ENCODE results near the gene RFWD3.

RFWD3 gene

DNA sequence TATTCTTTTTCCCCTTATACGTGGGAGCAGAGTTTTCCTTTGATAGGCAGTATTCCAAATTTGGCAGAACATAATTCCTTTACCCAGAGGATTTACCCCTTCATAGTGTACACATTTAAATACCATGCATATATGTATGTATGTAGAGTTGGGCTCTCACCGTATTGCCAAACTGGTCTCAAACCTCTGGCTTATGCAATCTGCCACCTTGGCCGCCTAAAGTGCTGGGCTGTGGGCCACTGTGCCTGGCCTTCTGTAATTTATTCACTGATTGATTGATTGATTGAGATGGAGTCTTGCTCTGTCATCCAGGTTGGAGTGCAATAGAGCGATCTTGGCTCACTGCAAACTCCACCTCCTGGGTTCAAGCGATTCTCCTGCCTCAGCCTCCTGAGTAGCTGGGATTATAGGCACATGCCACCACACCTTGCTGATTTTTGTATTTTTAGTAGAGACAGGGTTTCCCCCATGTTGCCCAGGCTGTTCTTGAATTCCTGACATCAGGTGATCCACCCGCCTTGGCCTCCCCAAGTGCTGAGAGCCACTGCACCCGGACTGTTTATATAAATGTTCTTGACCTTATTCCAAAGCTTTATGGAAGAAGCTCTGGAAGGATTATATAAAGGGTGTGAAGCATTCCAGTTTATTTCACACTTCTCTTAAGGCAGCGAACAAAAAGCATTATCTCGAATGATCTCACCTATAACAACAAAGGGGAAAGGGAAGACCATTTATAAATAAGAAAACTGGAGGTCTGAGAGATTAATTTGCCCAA is 74.6 kb downstream of the RFWD3 start:
- peaks cover 0 to 3% (median 0%) of the 10 kb centered on the region in 5 donors for H3K36me3 ChIP-seq (ENCODE audit: control insufficient read depth in 5 of 5, insufficient read depth in 5 of 5, low read length in 5 of 5)
- H3K27me3 ChIP-seq (ENCODE audit: control insufficient read depth in 5 of 5, insufficient read depth in 4 of 5, low read length in 5 of 5): no peaks in the 10 kb centered on the region
- no peak overlapping the region for H3K27ac ChIP-seq (ENCODE audit: low read depth, low read length)
- H3K9me3 ChIP-seq (ENCODE audit: control insufficient read depth in 5 of 5, low read length in 5 of 5): no peaks in the 10 kb centered on the region
- no peak overlapping the region for H3K4me3 ChIP-seq (ENCODE audit: low read depth in 1 of 5, low read length in 5 of 5)
- H3K9ac ChIP-seq (ENCODE audit: low read length in 5 of 5): no peak overlapping the region
- peaks cover 0 to 4% (median 3%) of the 10 kb centered on the region in 5 donors for H3K4me1 ChIP-seq (ENCODE audit: control insufficient read depth in 5 of 5, insufficient read depth in 5 of 5, low read length in 5 of 5)

DNA sequence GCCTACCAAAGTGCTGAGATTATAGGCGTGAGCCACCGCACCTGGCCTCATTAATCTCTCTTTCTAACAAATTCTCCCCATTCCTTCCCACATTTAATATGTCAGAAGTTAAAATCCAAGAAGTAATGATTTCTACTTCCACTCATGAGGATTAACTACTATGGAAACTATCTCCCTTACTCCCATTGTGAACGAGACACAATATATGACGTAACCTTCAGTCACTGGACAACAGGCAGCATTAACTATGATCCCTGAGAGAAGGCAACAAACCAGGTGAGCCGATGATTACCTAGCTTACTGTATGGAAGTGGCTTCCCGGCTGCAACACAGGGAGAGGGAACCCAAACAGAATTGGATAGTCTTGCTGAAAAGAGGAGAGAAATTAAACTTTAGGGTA is 79.7 kb downstream of the RFWD3 start:
- peaks cover 0 to 9% (median 2%) of the 10 kb centered on the region in 5 donors for H3K4me1 ChIP-seq (ENCODE audit: control insufficient read depth in 5 of 5, insufficient read depth in 5 of 5, low read length in 5 of 5)
- H3K4me3 ChIP-seq (ENCODE audit: low read depth in 1 of 5, low read length in 5 of 5): no peak overlapping the region
- no peaks in the 10 kb centered on the region for H3K9me3 ChIP-seq (ENCODE audit: control insufficient read depth in 5 of 5, low read length in 5 of 5)
- H3K9ac ChIP-seq (ENCODE audit: low read length in 5 of 5): no peak overlapping the region
- H3K27ac ChIP-seq (ENCODE audit: low read depth, low read length): no peak overlapping the region
- H3K36me3 ChIP-seq (ENCODE audit: control insufficient read depth in 5 of 5, insufficient read depth in 5 of 5, low read length in 5 of 5): no peaks in the 10 kb centered on the region
- no peaks in the 10 kb centered on the region for H3K27me3 ChIP-seq (ENCODE audit: control insufficient read depth in 5 of 5, insufficient read depth in 4 of 5, low read length in 5 of 5)

DNA sequence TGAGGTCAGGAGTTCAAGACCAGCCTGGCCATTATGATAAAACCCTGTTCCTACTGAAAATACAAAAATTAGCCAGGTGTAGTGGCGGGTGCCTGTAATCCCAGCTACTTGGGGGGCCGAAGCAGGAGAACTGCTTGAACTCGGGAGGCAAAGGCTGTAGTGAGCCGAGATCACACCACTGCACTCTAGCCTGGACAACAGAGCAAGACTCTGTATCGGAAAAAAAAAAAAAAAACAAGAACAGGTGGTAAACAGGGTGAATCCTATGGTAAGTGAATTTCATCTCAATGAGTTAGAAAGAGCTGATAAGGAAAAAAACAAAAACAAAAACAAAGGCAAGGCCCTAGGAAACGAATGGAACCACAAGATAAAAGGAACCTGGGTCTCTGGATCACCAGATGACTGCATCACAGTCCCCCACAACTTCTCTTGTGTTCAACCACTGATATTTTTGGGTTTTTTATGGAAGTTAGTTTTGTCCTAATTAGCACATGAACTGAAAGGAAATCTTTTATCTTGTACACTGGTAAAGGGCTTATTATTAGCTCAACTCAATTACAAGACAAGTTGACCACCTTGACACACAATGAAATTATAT is 80.7 kb downstream of the RFWD3 start:
- Histone ChIP-seq H3K36me3 (ENCODE audit: control insufficient read depth in 5 of 5, insufficient read depth in 5 of 5, low read length in 5 of 5) (no peaks in the 10 kb centered on the region), H3K27me3 (ENCODE audit: control insufficient read depth in 5 of 5, insufficient read depth in 4 of 5, low read length in 5 of 5) (no peaks in the 10 kb centered on the region), H3K9me3 (ENCODE audit: control insufficient read depth in 5 of 5, low read length in 5 of 5) (no peaks in the 10 kb centered on the region), H3K4me1 (ENCODE audit: control insufficient read depth in 5 of 5, insufficient read depth in 5 of 5, low read length in 5 of 5) (peaks cover 0 to 13% (median 2%) of the 10 kb centered on the region in 5 donors), H3K27ac (ENCODE audit: low read depth, low read length) (no peak overlapping the region), H3K4me3 (ENCODE audit: low read depth in 1 of 5, low read length in 5 of 5) (no peak overlapping the region), H3K9ac (ENCODE audit: low read length in 5 of 5) (no peak overlapping the region)

DNA sequence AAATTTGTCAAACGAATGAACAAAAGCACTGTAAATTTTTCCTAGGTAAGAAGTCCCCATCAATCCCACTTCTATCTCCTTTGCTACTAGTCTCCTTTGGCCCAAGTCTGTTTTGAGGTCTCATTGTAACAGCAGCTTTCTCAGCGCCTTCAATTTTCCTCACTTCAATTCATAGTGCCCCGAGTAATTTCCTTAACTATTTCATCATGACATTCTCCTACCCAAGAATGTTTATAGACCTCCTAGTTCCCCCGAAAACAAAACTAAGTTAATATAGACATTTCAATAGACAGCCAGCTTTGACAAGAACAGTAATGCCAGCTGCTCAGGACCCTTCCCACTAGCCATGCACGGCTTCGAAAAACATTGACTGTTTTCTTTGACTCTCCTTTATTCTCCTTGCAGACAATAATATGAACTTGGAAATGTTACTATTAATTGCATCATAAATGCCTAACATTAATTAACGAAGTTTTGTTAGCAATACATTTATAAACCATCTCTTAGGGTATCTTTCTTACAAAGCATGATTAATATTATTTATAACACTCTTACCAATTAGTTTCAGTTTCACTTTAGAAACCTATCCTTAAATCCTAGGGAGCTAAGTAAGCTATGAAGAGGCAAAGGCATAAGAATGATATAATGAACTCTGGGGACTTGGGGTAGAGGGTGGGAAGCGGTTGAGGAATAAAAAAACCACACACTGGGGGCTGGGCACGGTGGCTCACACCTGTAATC is 82.6 kb downstream of the RFWD3 start:
- H3K9me3 ChIP-seq (ENCODE audit: control insufficient read depth in 5 of 5, low read length in 5 of 5): no peaks in the 10 kb centered on the region
- H3K4me3 ChIP-seq (ENCODE audit: low read depth in 1 of 5, low read length in 5 of 5): no peak overlapping the region
- no peaks in the 10 kb centered on the region for H3K36me3 ChIP-seq (ENCODE audit: control insufficient read depth in 5 of 5, insufficient read depth in 5 of 5, low read length in 5 of 5)
- no peak overlapping the region for H3K9ac ChIP-seq (ENCODE audit: low read length in 5 of 5)
- H3K27me3 ChIP-seq (ENCODE audit: control insufficient read depth in 5 of 5, insufficient read depth in 4 of 5, low read length in 5 of 5): no peaks in the 10 kb centered on the region
- no peak overlapping the region for H3K27ac ChIP-seq (ENCODE audit: low read depth, low read length)
- peaks cover 0 to 13% (median 5%) of the 10 kb centered on the region in 5 donors for H3K4me1 ChIP-seq (ENCODE audit: control insufficient read depth in 5 of 5, insufficient read depth in 5 of 5, low read length in 5 of 5)

DNA sequence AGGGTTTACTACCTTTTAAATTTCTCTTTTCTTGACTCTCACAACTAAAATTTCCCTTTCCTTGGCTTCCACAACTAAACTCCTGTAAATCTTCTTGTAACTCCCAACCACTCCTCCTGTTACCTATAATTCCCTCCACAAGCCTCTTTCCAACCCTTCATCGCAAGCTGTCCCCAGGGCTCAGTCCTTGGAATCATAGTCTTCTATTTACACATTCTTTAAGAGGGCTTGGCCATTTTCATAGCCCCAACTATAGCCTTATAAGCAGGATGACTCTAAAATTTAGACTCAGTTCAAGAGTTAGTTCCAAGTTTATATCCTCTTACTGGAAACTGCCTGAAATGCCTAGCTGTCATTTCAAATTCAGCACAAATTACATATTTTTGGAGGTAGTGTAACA is 83.7 kb downstream of the RFWD3 start:
- Histone ChIP-seq H3K27me3 (ENCODE audit: control insufficient read depth in 5 of 5, insufficient read depth in 4 of 5, low read length in 5 of 5) (no peaks in the 10 kb centered on the region), H3K4me3 (ENCODE audit: low read depth in 1 of 5, low read length in 5 of 5) (no peak overlapping the region), H3K27ac (ENCODE audit: low read depth, low read length) (no peak overlapping the region), H3K9me3 (ENCODE audit: control insufficient read depth in 5 of 5, low read length in 5 of 5) (no peaks in the 10 kb centered on the region), H3K9ac (ENCODE audit: low read length in 5 of 5) (no peak overlapping the region), H3K36me3 (ENCODE audit: control insufficient read depth in 5 of 5, insufficient read depth in 5 of 5, low read length in 5 of 5) (no peaks in the 10 kb centered on the region), H3K4me1 (ENCODE audit: control insufficient read depth in 5 of 5, insufficient read depth in 5 of 5, low read length in 5 of 5) (peaks cover 0 to 13% (median 5%) of the 10 kb centered on the region in 5 donors)

DNA sequence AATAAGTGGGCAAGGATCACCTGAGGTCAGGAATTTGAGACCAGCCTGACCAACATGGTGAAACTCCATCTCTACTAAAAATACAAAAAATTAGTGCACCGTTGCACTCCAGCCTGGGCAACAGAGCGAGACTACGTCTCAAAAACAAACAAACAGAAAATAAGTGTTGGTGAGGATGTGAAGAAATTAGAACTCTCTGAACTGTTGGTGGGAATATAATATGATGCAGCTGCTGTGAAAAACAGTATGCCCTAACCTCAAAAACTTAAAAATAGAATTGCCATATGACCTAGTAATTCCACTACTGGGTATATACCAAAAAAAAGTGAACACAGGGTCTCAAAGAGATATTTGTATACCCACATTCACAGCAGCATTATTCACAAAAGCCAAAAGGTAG is 85.8 kb downstream of the RFWD3 start:
- Histone ChIP-seq H3K9ac (ENCODE audit: low read length in 5 of 5) (no peak overlapping the region), H3K27ac (ENCODE audit: low read depth, low read length) (no peak overlapping the region), H3K36me3 (ENCODE audit: control insufficient read depth in 5 of 5, insufficient read depth in 5 of 5, low read length in 5 of 5) (no peaks in the 10 kb centered on the region), H3K27me3 (ENCODE audit: control insufficient read depth in 5 of 5, insufficient read depth in 4 of 5, low read length in 5 of 5) (no peaks in the 10 kb centered on the region), H3K4me3 (ENCODE audit: low read depth in 1 of 5, low read length in 5 of 5) (no peak overlapping the region), H3K4me1 (ENCODE audit: control insufficient read depth in 5 of 5, insufficient read depth in 5 of 5, low read length in 5 of 5) (peaks cover 0 to 13% (median 5%) of the 10 kb centered on the region in 5 donors), H3K9me3 (ENCODE audit: control insufficient read depth in 5 of 5, low read length in 5 of 5) (no peaks in the 10 kb centered on the region)

DNA sequence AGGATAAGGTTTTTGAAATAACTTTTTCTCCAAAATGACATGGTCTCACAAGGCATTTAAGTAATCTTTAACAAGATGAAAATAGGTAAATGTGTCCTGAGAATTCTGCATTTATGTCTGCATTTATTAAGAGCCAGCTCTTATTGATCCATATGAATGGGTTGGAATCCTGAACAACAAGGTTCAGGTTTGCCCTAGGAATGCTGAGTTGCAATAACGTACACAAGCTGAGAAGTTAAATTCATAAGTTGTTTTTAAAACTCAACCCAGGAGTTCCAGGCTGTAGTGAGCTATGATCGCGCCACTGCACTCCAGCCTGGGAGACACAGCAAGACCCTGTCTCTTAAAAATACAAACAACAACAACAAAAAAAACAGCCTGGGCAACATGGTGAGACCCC is 87.8 kb downstream of the RFWD3 start:
- H3K36me3 ChIP-seq (ENCODE audit: control insufficient read depth in 5 of 5, insufficient read depth in 5 of 5, low read length in 5 of 5): no peaks in the 10 kb centered on the region
- H3K27me3 ChIP-seq (ENCODE audit: control insufficient read depth in 5 of 5, insufficient read depth in 4 of 5, low read length in 5 of 5): no peaks in the 10 kb centered on the region
- H3K27ac ChIP-seq (ENCODE audit: low read depth, low read length): no peak overlapping the region
- H3K9ac ChIP-seq (ENCODE audit: low read length in 5 of 5): no peak overlapping the region
- no peak overlapping the region for H3K4me3 ChIP-seq (ENCODE audit: low read depth in 1 of 5, low read length in 5 of 5)
- no peaks in the 10 kb centered on the region for H3K9me3 ChIP-seq (ENCODE audit: control insufficient read depth in 5 of 5, low read length in 5 of 5)
- peaks cover 0 to 13% (median 5%) of the 10 kb centered on the region in 5 donors for H3K4me1 ChIP-seq (ENCODE audit: control insufficient read depth in 5 of 5, insufficient read depth in 5 of 5, low read length in 5 of 5)

DNA sequence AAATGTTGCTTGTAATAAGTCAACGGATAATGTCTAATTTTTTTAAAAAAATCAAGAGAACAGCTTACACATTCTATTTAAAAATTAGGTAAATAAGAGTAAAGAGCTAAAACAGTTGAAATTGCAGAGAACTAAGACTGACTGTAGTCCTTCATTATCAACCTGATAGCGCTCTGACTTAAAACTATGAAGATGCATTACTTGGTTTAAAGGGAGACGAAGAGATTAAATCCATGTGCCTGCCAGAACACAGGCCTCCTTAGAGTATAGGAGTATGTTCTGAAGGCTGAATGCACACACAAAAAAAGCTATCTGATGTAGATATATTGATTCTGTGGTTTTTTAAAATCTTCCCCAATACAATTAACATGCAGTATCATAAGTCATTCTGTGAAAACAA is 88.2 kb downstream of the RFWD3 start:
- H3K4me1 ChIP-seq (ENCODE audit: control insufficient read depth in 5 of 5, insufficient read depth in 5 of 5, low read length in 5 of 5): peaks cover 0 to 16% (median 6%) of the 10 kb centered on the region in 5 donors
- no peak overlapping the region for H3K4me3 ChIP-seq (ENCODE audit: low read depth in 1 of 5, low read length in 5 of 5)
- no peak overlapping the region for H3K27ac ChIP-seq (ENCODE audit: low read depth, low read length)
- H3K9me3 ChIP-seq (ENCODE audit: control insufficient read depth in 5 of 5, low read length in 5 of 5): no peaks in the 10 kb centered on the region
- no peaks in the 10 kb centered on the region for H3K27me3 ChIP-seq (ENCODE audit: control insufficient read depth in 5 of 5, insufficient read depth in 4 of 5, low read length in 5 of 5)
- H3K9ac ChIP-seq (ENCODE audit: low read length in 5 of 5): no peak overlapping the region
- no peaks in the 10 kb centered on the region for H3K36me3 ChIP-seq (ENCODE audit: control insufficient read depth in 5 of 5, insufficient read depth in 5 of 5, low read length in 5 of 5)

DNA sequence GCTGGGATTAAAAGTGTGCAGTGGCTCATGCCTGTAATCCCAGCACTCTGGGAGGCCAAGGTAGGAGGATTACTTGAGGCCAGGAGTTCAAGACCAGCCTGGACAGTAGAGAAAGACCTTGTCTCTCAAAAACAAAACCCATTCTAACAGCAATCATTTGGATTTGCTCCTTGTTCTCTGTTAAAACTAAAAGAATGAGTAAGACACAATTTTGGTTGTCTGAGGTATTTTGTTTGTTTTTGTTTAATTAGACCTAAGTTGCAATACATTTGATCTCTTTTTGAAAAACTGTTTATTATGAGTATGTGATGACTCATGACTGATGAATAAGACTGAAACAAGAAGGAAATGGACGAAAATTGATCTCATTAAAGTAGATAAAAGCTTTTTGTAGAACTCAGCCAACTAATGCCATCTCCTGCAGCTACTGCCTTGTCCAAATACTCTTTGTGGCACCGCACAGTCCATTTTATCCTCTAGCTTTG is 88.8 kb downstream of the RFWD3 start:
- Histone ChIP-seq H3K9ac (ENCODE audit: low read length in 5 of 5) (no peak overlapping the region), H3K9me3 (ENCODE audit: control insufficient read depth in 5 of 5, low read length in 5 of 5) (no peaks in the 10 kb centered on the region), H3K4me3 (ENCODE audit: low read depth in 1 of 5, low read length in 5 of 5) (no peak overlapping the region), H3K27ac (ENCODE audit: low read depth, low read length) (no peak overlapping the region), H3K36me3 (ENCODE audit: control insufficient read depth in 5 of 5, insufficient read depth in 5 of 5, low read length in 5 of 5) (no peaks in the 10 kb centered on the region), H3K27me3 (ENCODE audit: control insufficient read depth in 5 of 5, insufficient read depth in 4 of 5, low read length in 5 of 5) (no peaks in the 10 kb centered on the region), H3K4me1 (ENCODE audit: control insufficient read depth in 5 of 5, insufficient read depth in 5 of 5, low read length in 5 of 5) (peaks cover 0 to 13% (median 6%) of the 10 kb centered on the region in 5 donors)

Measured in subcutaneous abdominal adipose tissue (tissue), 5 donors.